ENCODE measurements around the gene NR2F1.
A peak's percentile ranks its signal among the peaks of the same experiment; 100 is the strongest.

NR2F1 gene

GRCh38 chr5:93604644-93605515 lies 21.9 kb downstream of the NR2F1 start:
- DNase-seq, result no peak

GRCh38 chr5:93606382-93606752 lies 23.3 kb downstream of the NR2F1 start:
- DNase-seq, result no peak

GRCh38 chr5:93607367-93608258 lies 24.6 kb downstream of the NR2F1 start:
- peak; percentile 76 for DNase-seq

- DNase-seq, result no peak
These were observed 25.8 kb downstream of the NR2F1 start for GRCh38 chr5:93608855-93609254.

GRCh38 chr5:93609762-93610161 lies 26.7 kb downstream of the NR2F1 start:
- DNase-seq, result no peak

GRCh38 chr5:93610581-93611272 lies 27.7 kb downstream of the NR2F1 start:
- DNase-seq, result no peak

- DNase-seq, result no peak
These were observed 28.4 kb downstream of the NR2F1 start for GRCh38 chr5:93611273-93611975.

GRCh38 chr5:93611976-93612854 lies 29.2 kb downstream of the NR2F1 start:
- peak; percentile 59 for DNase-seq

- no peak for DNase-seq
These were observed 29.8 kb downstream of the NR2F1 start for GRCh38 chr5:93612855-93613243.

GRCh38 chr5:93616538-93617174 lies 33.6 kb downstream of the NR2F1 start:
- DNase-seq, result no peak

GRCh38 chr5:93620487-93621326 lies 37.7 kb downstream of the NR2F1 start:
- DNase-seq, result peak; percentile 81

- peak; percentile 88 for DNase-seq
These were observed 38.3 kb downstream of the NR2F1 start for GRCh38 chr5:93621327-93621798.

- peak; percentile 77 for DNase-seq
These were observed 39.3 kb downstream of the NR2F1 start for GRCh38 chr5:93622240-93622885.

GRCh38 chr5:93623153-93623552 lies 40.1 kb downstream of the NR2F1 start:
- no peak for DNase-seq

- no peak for DNase-seq
These were observed 43.8 kb downstream of the NR2F1 start for GRCh38 chr5:93626801-93627200.

GRCh38 chr5:93632327-93632726 lies 49.3 kb downstream of the NR2F1 start:
- DNase-seq, result no peak

- DNase-seq, result no peak
These were observed 53.0 kb downstream of the NR2F1 start for GRCh38 chr5:93635991-93636390.

- DNase-seq, result no peak
These were observed 53.8 kb downstream of the NR2F1 start for GRCh38 chr5:93636837-93637236.

GRCh38 chr5:93637697-93638096 lies 54.7 kb downstream of the NR2F1 start:
- no peak for DNase-seq

All from NCI-H146 (cell line).